ENCODE measurements around the gene TMEM258. TPM values are rescaled to one million over a fixed set of nuclear protein-coding genes. Genes with fewer than 3 reads are reported as not detected.
A peak's percentile ranks its signal among the peaks of the same experiment; 100 is the strongest.

Gene TMEM258
- total and polyA plus RNA-seq, 2 of the 4 experiments (the other 2 are of a cell fraction): 107 to 280 TPM

DNA sequence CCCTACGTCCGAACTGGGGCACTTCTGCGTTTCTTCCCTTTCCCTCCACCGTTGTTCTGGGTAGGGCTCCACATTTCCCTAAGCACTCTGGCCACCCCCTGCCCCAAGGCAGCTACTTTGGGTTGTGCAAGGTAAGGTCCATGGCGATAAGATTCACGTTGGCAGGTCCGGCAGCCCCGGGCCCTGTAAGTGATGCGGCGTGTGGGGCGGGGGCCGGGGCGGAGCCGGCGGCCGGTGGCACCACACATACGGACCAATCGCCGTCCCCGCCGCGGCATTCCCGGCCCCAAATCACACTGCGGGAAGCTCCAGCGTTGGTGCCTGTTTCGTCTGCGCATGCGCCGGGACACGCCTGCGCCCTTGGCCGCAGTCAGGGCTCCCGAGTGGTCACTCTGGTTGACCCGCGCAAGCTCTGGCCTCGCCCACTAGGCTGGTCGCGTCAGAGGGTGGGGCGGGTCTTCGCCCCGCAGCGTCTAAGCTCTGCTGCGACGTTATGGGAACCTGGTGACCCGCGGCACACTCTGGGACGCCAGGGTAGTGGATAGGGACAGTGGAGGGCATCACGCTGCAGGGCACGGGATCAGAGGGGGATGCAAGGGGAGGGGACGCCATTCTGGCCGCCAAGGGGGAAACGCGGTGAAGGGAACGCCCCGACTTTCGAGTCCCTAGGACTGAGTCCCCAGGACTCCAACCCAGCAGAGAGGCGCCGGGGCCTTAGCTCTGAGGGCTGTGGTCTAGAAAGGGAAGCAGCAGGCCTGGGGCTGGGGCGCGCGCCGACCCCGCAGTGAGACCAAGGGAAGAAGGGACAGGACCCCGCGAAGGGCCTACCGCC, 22.8 kb upstream of the TMEM258 start (continued):
- no peak for TF ChIP-seq FOS (IDR thresholded peaks at IDR 0.05; ENCODE audit: low read depth, low read length)
- no peak for TF ChIP-seq NFE2L2 (IDR thresholded peaks at IDR 0.05; ENCODE audit: low read depth, low read length)
- TF ChIP-seq MAFK (IDR thresholded peaks at IDR 0.05; ENCODE audit: low read depth, low read length): no peak

DNA sequence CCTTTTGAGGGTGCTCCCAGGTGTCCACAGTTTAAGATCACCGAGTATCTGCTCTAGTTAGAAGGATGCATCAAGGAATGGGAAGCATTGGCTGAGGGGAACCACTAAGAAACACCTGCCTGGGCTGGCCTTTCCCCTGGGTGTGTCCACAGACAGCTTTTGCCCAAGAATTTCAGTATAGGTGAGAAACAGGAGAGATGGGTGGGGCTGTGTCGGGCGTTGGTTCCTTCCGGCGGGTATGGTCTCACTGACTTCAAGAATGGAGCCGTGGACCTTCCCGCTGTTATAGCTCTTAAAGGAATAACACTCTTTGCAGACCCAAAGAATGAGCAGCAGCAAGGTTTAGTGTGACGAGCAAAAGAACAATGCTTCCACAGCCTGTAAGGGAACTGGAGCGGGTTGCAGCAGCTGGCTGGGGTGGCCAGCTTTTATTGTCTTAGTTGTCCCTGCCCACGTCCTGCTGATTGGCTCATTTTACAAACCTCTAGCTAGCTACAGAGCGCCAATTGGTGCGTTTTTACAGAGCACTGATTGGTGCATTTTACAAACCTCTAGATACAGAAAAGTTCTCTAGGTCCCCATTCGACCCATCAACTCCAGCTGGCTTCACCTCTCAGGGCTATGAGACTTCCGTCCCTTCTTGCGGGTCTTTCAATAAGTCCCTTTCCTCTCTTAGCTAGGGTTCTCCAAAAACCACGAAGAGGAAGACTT, 22.0 kb upstream of the TMEM258 start:
- H4K91ac ChIP-seq (ENCODE audit: insufficient read depth, low read depth, low read length): peak overlapping the region; percentile 90
- H3K36me3 ChIP-seq (ENCODE audit: control insufficient read depth, insufficient read depth, low read length): peaks cover 32% of the 10 kb centered on the region
- H2AK5ac ChIP-seq (ENCODE audit: low read depth, low read length): peak overlapping the region; percentile 91; the same call in 1 of the 2 replicates
- H2BK15ac ChIP-seq (ENCODE audit: low read depth, low read length): peak overlapping the region; percentile 85; the same call in 2 of the 3 replicates
- peak overlapping the region; percentile 50 for H3K4me3 ChIP-seq (ENCODE audit: insufficient read depth, low read depth, low read length)
- peak overlapping the region; percentile 91 for H2BK120ac ChIP-seq (ENCODE audit: low read depth, low read length)
- peaks cover 3% of the 10 kb centered on the region; the same call in 1 of the 2 replicates for H3K4me1 ChIP-seq (ENCODE audit: control insufficient read depth, insufficient read depth, low read length)
- no peaks in the 10 kb centered on the region for H3K9me3 ChIP-seq (ENCODE audit: control insufficient read depth, insufficient read depth, low read length)
- no peak for DNase-seq
- ATAC-seq (ENCODE audit: low read depth): no peak
- peak overlapping the region; percentile 98 for H2AK9ac ChIP-seq (replicated peaks; ENCODE audit: low read depth, low read length, poor library complexity)
- BruUV-seq (replicated peaks): no TSS peak
- H4K20me1 ChIP-seq (ENCODE audit: insufficient read depth, low read length): no peaks in the 10 kb centered on the region; the same call in 1 of the 2 replicates
- H3K23ac ChIP-seq (ENCODE audit: low read depth, low read length): peak overlapping the region; percentile 98
- peaks cover 14% of the 10 kb centered on the region for H3K9me1 ChIP-seq (ENCODE audit: insufficient read depth, low read length)
- intact Hi-C loops (cut with micrococcal nuclease) (no loop called here), dilution Hi-C loops (cut with HindIII; ENCODE audit: low sequenced_read_pairs, unreplicated experiment) (no loop called here), in situ Hi-C loops (cut with MboI; ENCODE audit: low sequenced_read_pairs) (no loop called here)
- peak overlapping the region; percentile 97 for H3K4ac ChIP-seq (ENCODE audit: low read depth, low read length)
- peak overlapping the region; percentile 96 for H2BK20ac ChIP-seq (ENCODE audit: low read depth, low read length)
- no peak for TF ChIP-seq SMC3 (IDR thresholded peaks at IDR 0.05; ENCODE audit: low read depth, low read length)
- no peak for TF ChIP-seq FOS (IDR thresholded peaks at IDR 0.05; ENCODE audit: low read depth, low read length)
- TF ChIP-seq, protein P1, sequence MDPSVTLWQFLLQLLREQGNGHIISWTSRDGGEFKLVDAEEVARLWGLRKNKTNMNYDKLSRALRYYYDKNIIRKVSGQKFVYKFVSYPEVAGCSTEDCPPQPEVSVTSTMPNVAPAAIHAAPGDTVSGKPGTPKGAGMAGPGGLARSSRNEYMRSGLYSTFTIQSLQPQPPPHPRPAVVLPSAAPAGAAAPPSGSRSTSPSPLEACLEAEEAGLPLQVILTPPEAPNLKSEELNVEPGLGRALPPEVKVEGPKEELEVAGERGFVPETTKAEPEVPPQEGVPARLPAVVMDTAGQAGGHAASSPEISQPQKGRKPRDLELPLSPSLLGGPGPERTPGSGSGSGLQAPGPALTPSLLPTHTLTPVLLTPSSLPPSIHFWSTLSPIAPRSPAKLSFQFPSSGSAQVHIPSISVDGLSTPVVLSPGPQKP (IDR thresholded peaks at IDR 0.05; ENCODE audit: borderline replicate concordance, low read depth, low read length): no peak
- peak overlapping the region; percentile 53 for H4K5ac ChIP-seq (ENCODE audit: low read depth, low read length)
- peak overlapping the region; percentile 76 for H3K56ac ChIP-seq (ENCODE audit: extremely low read depth, insufficient read depth, low read length)
- H2AFZ ChIP-seq (replicated peaks; ENCODE audit: low read length, poor library complexity): peak overlapping the region; percentile 95
- ChIA-PET CTCF (interaction anchor here (0.7 to 1.4 kb wide), 4 partner anchors 9 to 268 kb away, joined by 3 read pairs; no protein-coding TSS in a partner anchor), POLR2A (ENCODE audit: unreplicated experiment) (interaction anchor here (0.8 to 1.5 kb wide), 3 partner anchors 9 to 23 kb away, joined by 3 to 7 read pairs (median 6); partner anchors contain the start of gene FADS2)
- peak overlapping the region; percentile 84 for H2BK5ac ChIP-seq (ENCODE audit: low read depth, low read length, poor library complexity, severe bottlenecking)
- H4K8ac ChIP-seq (ENCODE audit: low read depth in 2 of 2, low read length in 2 of 2): peak overlapping the region; percentile 89 to 98
- 82% methylated on average over 9 of the region's 16 CpGs; no CpG with 5 or more reads in 1 of the 2 experiments for WGBS, 2 experiments (ENCODE audit: extremely low coverage in 2 of 2, insufficient read length in 1 of 2)
- peak overlapping the region; percentile 81 for H3K4me2 ChIP-seq (ENCODE audit: low read depth, low read length)
- H3K79me1 ChIP-seq (ENCODE audit: low read depth in 1 of 2, low read length in 2 of 2): peaks cover 7 to 44% of the 10 kb centered on the region in 2 experiments; a peak in 3 of 4 replicates
- H3K14ac ChIP-seq (replicated peaks; ENCODE audit: low read depth, low read length): peak overlapping the region; percentile 99
- H3K27ac ChIP-seq (ENCODE audit: insufficient read depth, low read length): peak overlapping the region; percentile 90
- H3K18ac ChIP-seq (ENCODE audit: low read depth, low read length): peak overlapping the region; percentile 36
- peak overlapping the region; percentile 82 for H3K9ac ChIP-seq (ENCODE audit: low read depth, low read length)
- H3K27me3 ChIP-seq (ENCODE audit: control insufficient read depth, insufficient read depth, low read length): no peaks in the 10 kb centered on the region

Data from IMR-90 (cell line).